ENCODE measurements around the gene MYO1B. TPM values are rescaled to one million over a fixed set of nuclear protein-coding genes. Genes with fewer than 3 reads are reported as not detected.

The MYO1B gene
- total and polyA plus RNA-seq, 2 experiments from 2014 or later: 26.4 to 70.6 TPM

- TF ChIP-seq ZNF462 (CRISPR knock-in tag; IDR thresholded peaks at IDR 0.05): no peak
- TF ChIP-seq ZNF114 (CRISPR knock-in tag; IDR thresholded peaks at IDR 0.05): no peak
Measured at GRCh38 chr2:191421950-191422349, 176.7 kb downstream of the MYO1B start (continued).

GRCh38 chr2:191427031-191427430 lies 181.8 kb downstream of the MYO1B start:
- Histone ChIP-seq H3K9me2 (ENCODE audit: insufficient read depth) (peaks cover 3% of the 10 kb centered on the region; the same call in 1 of the 2 replicates), H3F3A (replicated peaks; ENCODE audit: low read depth) (no peaks in the 10 kb centered on the region), H3K27ac (ENCODE audit: low read depth) (no peak overlapping the region), H3K79me2 (replicated peaks; ENCODE audit: insufficient read depth) (no peaks in the 10 kb centered on the region), H2AFZ (no peak overlapping the region), H3K4me1 (ENCODE audit: insufficient read depth) (no peaks in the 10 kb centered on the region), H3K36me3 (ENCODE audit: insufficient read depth) (no peaks in the 10 kb centered on the region), H3K4me3 (no peak overlapping the region), H3K4me2 (no peak overlapping the region), H4K20me1 (replicated peaks; ENCODE audit: insufficient read depth) (no peaks in the 10 kb centered on the region), H3K27me3 (ENCODE audit: insufficient read depth) (no peaks in the 10 kb centered on the region)
- H3K4me3 Mint-ChIP-seq: no peak overlapping the region
- DNase-seq (ENCODE audit: low spot score): no peak
- H3K4me1 Mint-ChIP-seq: no peaks in the 10 kb centered on the region
- H3K9me3 Mint-ChIP-seq: no peaks in the 10 kb centered on the region
- ATAC-seq: no peak
- H3K36me3 Mint-ChIP-seq (ENCODE audit: low read depth): 0 out of 3 replicates have a peak, but pooled peaks cover 3% of the 10 kb centered on the region
- no peak overlapping the region for H3K27ac Mint-ChIP-seq
- no peaks in the 10 kb centered on the region for H3K27me3 Mint-ChIP-seq (ENCODE audit: insufficient read depth, low read depth, poor library complexity)
- TF ChIP-seq ZNF331 (CRISPR knock-in tag; IDR thresholded peaks at IDR 0.05; ENCODE audit: low read depth): no peak
- no peak for TF ChIP-seq POLR2AphosphoS5 (IDR thresholded peaks at IDR 0.05; ENCODE audit: low read depth)
- no peak for TF ChIP-seq ZNF462 (CRISPR knock-in tag; IDR thresholded peaks at IDR 0.05)
- TF ChIP-seq ETS1 (IDR thresholded peaks at IDR 0.05): no peak
- no peak for TF ChIP-seq JUNB (IDR thresholded peaks at IDR 0.05; ENCODE audit: unreplicated experiment)
